ENCODE data around the gene VIPR2.
A peak's percentile ranks its signal among the peaks of the same experiment; 100 is the strongest.

The VIPR2 gene

DNA sequence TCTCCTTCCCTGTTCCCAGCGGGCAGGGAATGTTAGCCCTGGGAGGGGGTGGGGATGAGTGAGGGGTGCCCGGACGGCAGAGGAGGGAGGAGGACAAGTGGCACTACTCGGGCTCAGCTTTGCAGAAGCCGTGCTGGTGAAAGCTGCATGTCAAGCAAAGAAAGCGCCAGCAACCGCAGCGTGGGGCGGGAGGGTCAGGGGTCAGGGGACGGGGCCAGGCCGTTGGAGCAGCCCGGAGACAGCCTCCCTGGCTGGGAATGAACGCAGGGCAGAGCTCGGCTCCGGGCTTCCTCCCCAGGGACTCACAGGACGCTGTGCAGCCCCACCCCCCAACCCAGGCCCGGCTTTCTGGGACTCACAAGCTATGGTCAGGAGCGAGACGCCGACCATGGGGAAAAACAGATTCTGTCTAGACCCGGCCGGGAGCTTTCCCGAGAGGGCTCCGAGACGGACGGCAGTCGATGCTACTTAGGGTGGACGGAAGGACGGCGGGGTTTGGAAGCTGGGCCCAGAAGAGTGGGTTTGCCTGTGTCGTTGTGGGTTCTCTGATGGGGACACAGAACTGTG is 113.4 kb downstream of the VIPR2 start:
- no peak for TF ChIP-seq YY1 (IDR thresholded peaks at IDR 0.05; ENCODE audit: insufficient read depth, insufficient read length)
- TF ChIP-seq ZNF274 (IDR thresholded peaks at IDR 0.05; ENCODE audit: low read depth, low read length): no peak
- TF ChIP-seq SUZ12 (IDR thresholded peaks at IDR 0.05; ENCODE audit: extremely low read depth, insufficient read depth, insufficient read length): no peak
- H3K9ac ChIP-seq (ENCODE audit: insufficient read length, low read depth): peak overlapping the region; percentile 85
- peak overlapping the region; percentile 50 for H3K4me3 ChIP-seq (ENCODE audit: insufficient read length, low read depth)
- peaks cover 31% of the 10 kb centered on the region for H3K27me3 ChIP-seq (ENCODE audit: insufficient read depth, insufficient read length)
- H3K36me3 ChIP-seq (ENCODE audit: insufficient read depth, insufficient read length, low read length): no peaks in the 10 kb centered on the region
- no peaks in the 10 kb centered on the region for H3K9me3 ChIP-seq (ENCODE audit: insufficient read depth, low read length)
- peaks cover 21% of the 10 kb centered on the region for H3K4me1 ChIP-seq (ENCODE audit: insufficient read depth, insufficient read length)
- DNase-seq (ENCODE audit: low read depth, low spot score): no peak

DNA sequence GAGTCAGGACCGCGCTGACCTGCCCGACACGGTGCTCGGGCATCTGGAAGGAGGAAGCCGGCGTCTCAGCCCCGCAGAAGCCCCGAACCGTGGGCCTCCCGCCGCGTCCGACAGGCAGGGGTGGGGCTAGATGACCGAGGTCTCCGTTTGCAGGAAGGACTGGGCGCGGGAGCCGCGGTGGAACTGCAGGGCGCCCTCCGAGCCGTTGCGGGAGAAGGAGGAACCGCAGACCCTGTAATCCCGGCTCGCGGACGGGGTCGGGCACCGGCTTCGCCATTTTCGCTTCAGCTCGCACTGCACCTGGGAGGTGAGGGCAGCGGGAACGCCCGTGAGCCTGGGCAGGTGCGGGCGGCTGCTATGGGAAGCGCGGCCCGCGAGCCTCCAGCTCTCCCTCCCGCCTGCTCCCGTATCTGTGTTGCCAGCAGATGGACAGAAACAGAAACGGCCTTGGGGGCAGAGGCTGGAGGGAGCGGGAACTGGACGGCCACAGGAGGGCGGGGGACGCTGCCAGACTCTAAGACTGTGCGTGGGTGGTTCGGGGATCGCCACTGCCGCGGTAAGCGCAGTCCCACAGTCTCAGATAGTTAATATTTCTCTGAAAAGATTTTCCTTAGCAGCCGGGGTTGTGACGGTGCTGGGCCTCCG is 114.1 kb downstream of the VIPR2 start:
- no peaks in the 10 kb centered on the region for H3K9me3 ChIP-seq (ENCODE audit: insufficient read depth, low read length)
- no peaks in the 10 kb centered on the region for H3K36me3 ChIP-seq (ENCODE audit: insufficient read depth, insufficient read length, low read length)
- TF ChIP-seq YY1 (IDR thresholded peaks at IDR 0.05; ENCODE audit: insufficient read depth, insufficient read length): no peak
- TF ChIP-seq SUZ12 (IDR thresholded peaks at IDR 0.05; ENCODE audit: extremely low read depth, insufficient read depth, insufficient read length): no peak
- no peak for TF ChIP-seq ZNF274 (IDR thresholded peaks at IDR 0.05; ENCODE audit: low read depth, low read length)
- peaks cover 21% of the 10 kb centered on the region for H3K4me1 ChIP-seq (ENCODE audit: insufficient read depth, insufficient read length)
- peak overlapping the region; percentile 85 for H3K9ac ChIP-seq (ENCODE audit: insufficient read length, low read depth)
- peak overlapping the region; percentile 50 for H3K4me3 ChIP-seq (ENCODE audit: insufficient read length, low read depth)
- peak; percentile 61 for DNase-seq (ENCODE audit: low read depth, low spot score)
- H3K27me3 ChIP-seq (ENCODE audit: insufficient read depth, insufficient read length): peaks cover 37% of the 10 kb centered on the region

GRCh38 chr7:159028508-159029401 is 115.9 kb downstream of the VIPR2 start:
- Histone ChIP-seq H3K27me3 (ENCODE audit: insufficient read depth, insufficient read length) (peaks cover 52% of the 10 kb centered on the region), H3K9ac (ENCODE audit: insufficient read length, low read depth) (no peak overlapping the region), H3K9me3 (ENCODE audit: insufficient read depth, low read length) (no peaks in the 10 kb centered on the region), H3K4me3 (ENCODE audit: insufficient read length, low read depth) (no peak overlapping the region), H3K36me3 (ENCODE audit: insufficient read depth, insufficient read length, low read length) (no peaks in the 10 kb centered on the region), H3K4me1 (ENCODE audit: insufficient read depth, insufficient read length) (peaks cover 18% of the 10 kb centered on the region)
- no peak for DNase-seq (ENCODE audit: low read depth, low spot score)
- TF ChIP-seq YY1 (IDR thresholded peaks at IDR 0.05; ENCODE audit: insufficient read depth, insufficient read length) (no peak), ZNF274 (IDR thresholded peaks at IDR 0.05; ENCODE audit: low read depth, low read length) (no peak), SUZ12 (IDR thresholded peaks at IDR 0.05; ENCODE audit: extremely low read depth, insufficient read depth, insufficient read length) (no peak)

- no peaks in the 10 kb centered on the region for H3K9me3 ChIP-seq (ENCODE audit: insufficient read depth, low read length)
- no peaks in the 10 kb centered on the region for H3K36me3 ChIP-seq (ENCODE audit: insufficient read depth, insufficient read length, low read length)
- peaks cover 15% of the 10 kb centered on the region for H3K4me1 ChIP-seq (ENCODE audit: insufficient read depth, insufficient read length)
- no peak for TF ChIP-seq SUZ12 (IDR thresholded peaks at IDR 0.05; ENCODE audit: extremely low read depth, insufficient read depth, insufficient read length)
- no peak for TF ChIP-seq YY1 (IDR thresholded peaks at IDR 0.05; ENCODE audit: insufficient read depth, insufficient read length)
- no peak for TF ChIP-seq ZNF274 (IDR thresholded peaks at IDR 0.05; ENCODE audit: low read depth, low read length)
- no peak overlapping the region for H3K9ac ChIP-seq (ENCODE audit: insufficient read length, low read depth)
- DNase-seq (ENCODE audit: low read depth, low spot score): no peak
- no peak overlapping the region for H3K4me3 ChIP-seq (ENCODE audit: insufficient read length, low read depth)
- H3K27me3 ChIP-seq (ENCODE audit: insufficient read depth, insufficient read length): peaks cover 52% of the 10 kb centered on the region
Measured at GRCh38 chr7:159027789-159028507, 116.7 kb downstream of the VIPR2 start.

DNA sequence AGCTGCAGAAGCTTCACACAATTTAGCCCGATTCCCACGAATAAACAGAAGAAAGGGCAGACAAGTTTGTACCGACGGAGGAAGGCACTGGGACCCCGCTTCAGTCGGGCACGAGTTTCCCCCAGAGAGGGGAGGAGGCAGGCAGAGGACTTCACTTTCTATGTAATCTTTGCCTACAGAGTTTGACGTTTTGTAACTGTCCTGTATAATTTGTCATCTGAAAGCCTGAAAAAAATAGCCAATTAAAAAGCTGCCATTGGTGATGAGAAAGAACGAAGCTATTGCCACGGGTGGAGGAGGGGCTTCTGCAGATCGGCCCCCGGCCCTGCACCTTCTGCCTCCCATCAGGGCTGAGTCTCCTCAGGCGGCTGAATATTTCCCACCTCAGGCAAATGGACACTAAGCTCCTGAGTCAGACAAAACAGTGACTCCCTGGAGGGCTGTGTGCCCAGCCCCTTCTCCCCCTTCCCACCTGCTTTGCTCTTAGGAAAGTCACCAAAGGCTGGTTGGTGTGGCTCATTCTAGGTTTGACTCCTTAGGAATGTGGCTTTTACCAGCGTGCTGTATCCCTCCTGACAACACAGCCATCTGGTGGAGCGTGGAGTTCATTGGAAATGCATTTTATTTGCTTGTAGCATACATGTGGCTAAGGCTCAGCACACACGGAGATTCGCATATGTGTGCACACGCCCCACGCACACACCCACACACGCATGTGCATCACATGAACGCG is 117.4 kb downstream of the VIPR2 start:
- no peaks in the 10 kb centered on the region for H3K9me3 ChIP-seq (ENCODE audit: insufficient read depth, low read length)
- H3K4me3 ChIP-seq (ENCODE audit: insufficient read length, low read depth): no peak overlapping the region
- no peaks in the 10 kb centered on the region for H3K36me3 ChIP-seq (ENCODE audit: insufficient read depth, insufficient read length, low read length)
- TF ChIP-seq ZNF274 (IDR thresholded peaks at IDR 0.05; ENCODE audit: low read depth, low read length) (no peak), SUZ12 (IDR thresholded peaks at IDR 0.05; ENCODE audit: extremely low read depth, insufficient read depth, insufficient read length) (no peak)
- peaks cover 15% of the 10 kb centered on the region for H3K4me1 ChIP-seq (ENCODE audit: insufficient read depth, insufficient read length)
- DNase-seq (ENCODE audit: low read depth, low spot score): no peak
- H3K9ac ChIP-seq (ENCODE audit: insufficient read length, low read depth): peak overlapping the region; percentile 50
- peaks cover 52% of the 10 kb centered on the region for H3K27me3 ChIP-seq (ENCODE audit: insufficient read depth, insufficient read length)

- Histone ChIP-seq H3K4me1 (ENCODE audit: insufficient read depth, insufficient read length) (peaks cover 12% of the 10 kb centered on the region), H3K36me3 (ENCODE audit: insufficient read depth, insufficient read length, low read length) (no peaks in the 10 kb centered on the region), H3K9ac (ENCODE audit: insufficient read length, low read depth) (peak overlapping the region; percentile 50), H3K27me3 (ENCODE audit: insufficient read depth, insufficient read length) (peaks cover 48% of the 10 kb centered on the region), H3K4me3 (ENCODE audit: insufficient read length, low read depth) (no peak overlapping the region), H3K9me3 (ENCODE audit: insufficient read depth, low read length) (no peaks in the 10 kb centered on the region)
- TF ChIP-seq YY1 (IDR thresholded peaks at IDR 0.05; ENCODE audit: insufficient read depth, insufficient read length) (no peak), ZNF274 (IDR thresholded peaks at IDR 0.05; ENCODE audit: low read depth, low read length) (no peak), SUZ12 (IDR thresholded peaks at IDR 0.05; ENCODE audit: extremely low read depth, insufficient read depth, insufficient read length) (no peak)
- no peak for DNase-seq (ENCODE audit: low read depth, low spot score)
Measured at GRCh38 chr7:159026271-159027055, 118.2 kb downstream of the VIPR2 start.

Data from NT2/D1 (cell line).